ENCODE measurements around the gene TSHR. TPM values are rescaled to one million over a fixed set of nuclear protein-coding genes. Genes with fewer than 3 reads are reported as not detected.

The TSHR gene
- total RNA-seq, 2 experiments from 2014 or later, result 4.9 to 40.0 TPM

GRCh38 chr14:80941241-80942185, 13.9 kb upstream of the TSHR start, which contains the start of gene CEP128:
Gene CEP128 (minus strand): TSS chr14:80941738.
- TF ChIP-seq CTCF (conservative IDR thresholded peaks at IDR 0.05; ENCODE audit: low read length), result no peak
- no peak for TF ChIP-seq EZH2phosphoT487 (IDR thresholded peaks at IDR 0.05; ENCODE audit: borderline replicate concordance, low read depth, low read length)
- ChIA-PET CTCF (ENCODE audit: unreplicated experiment) (interaction anchor here (0.7 to 1.0 kb wide), 2 partner anchors 9 to 45 kb away, joined by 3 to 5 read pairs; no protein-coding TSS in a partner anchor), POLR2A (interaction anchor here (0.7 to 4.4 kb wide), 15 partner anchors 9 to 98 kb away, joined by 3 to 67 read pairs (median 4); partner anchors contain the start of gene TSHR)
- peak; percentile 97 for DNase-seq (ENCODE audit: low spot score)
- peaks cover 30% of the 10 kb centered on the region for H3K4me1 ChIP-seq (ENCODE audit: insufficient read depth, low read length, poor library complexity, severe bottlenecking)
- no peaks in the 10 kb centered on the region for H3K9me3 ChIP-seq (ENCODE audit: low read length)
- peak within 1 kb of the TSS; percentile 98 for H3K4me2 ChIP-seq (ENCODE audit: low read length)
- peak within 1 kb of the TSS; percentile 91 for H3K4me3 ChIP-seq (ENCODE audit: low read depth, low read length, poor library complexity, severe bottlenecking)
- no TSS peak for BruUV-seq (replicated peaks)
- peak within 1 kb of the TSS; percentile 68 for H3K27ac ChIP-seq (ENCODE audit: low read depth, low read length, poor library complexity, severe bottlenecking)
- peak within 1 kb of the TSS; percentile 87 for H2AFZ ChIP-seq (ENCODE audit: low read length)
- H3K36me3 ChIP-seq (ENCODE audit: insufficient read depth, low read length), result peaks cover 44% of the 10 kb centered on the region
- H3K79me2 ChIP-seq (ENCODE audit: insufficient read depth, low read depth, low read length), result peaks cover 55% of the 10 kb centered on the region
- no peaks in the 10 kb centered on the region for H3K9me2 ChIP-seq (ENCODE audit: insufficient read depth, low read length)
- no peaks in the 10 kb centered on the region for H4K20me1 ChIP-seq (ENCODE audit: insufficient read depth, low read length)
- intact Hi-C loops (cut with micrococcal nuclease; ENCODE audit: unreplicated experiment), result loop anchor here (1.0 to 5.0 kb wide), 2 partner anchors 10 to 276 kb away; no protein-coding TSS in a partner anchor

GRCh38 chr14:80942191-80942600, 13.2 kb upstream of the TSHR start:
- peak overlapping the region; percentile 91 for H3K4me3 ChIP-seq (ENCODE audit: low read depth, low read length, poor library complexity, severe bottlenecking)
- no peaks in the 10 kb centered on the region for H3K9me3 ChIP-seq (ENCODE audit: low read length)
- H3K79me2 ChIP-seq (ENCODE audit: insufficient read depth, low read depth, low read length), result peaks cover 48% of the 10 kb centered on the region
- TSS peak; percentile 95 for BruUV-seq (replicated peaks)
- H2AFZ ChIP-seq (ENCODE audit: low read length), result peak overlapping the region; percentile 87
- peaks cover 34% of the 10 kb centered on the region for H3K4me1 ChIP-seq (ENCODE audit: insufficient read depth, low read length, poor library complexity, severe bottlenecking)
- intact Hi-C loops (cut with micrococcal nuclease; ENCODE audit: unreplicated experiment), result loop anchor here (5.0 kb wide), 1 partner anchor 275 kb away; no protein-coding TSS in a partner anchor
- H3K36me3 ChIP-seq (ENCODE audit: insufficient read depth, low read length), result peaks cover 44% of the 10 kb centered on the region
- no peaks in the 10 kb centered on the region for H4K20me1 ChIP-seq (ENCODE audit: insufficient read depth, low read length)
- POLR2A ChIA-PET, result interaction anchor here (0.7 to 4.4 kb wide), 12 partner anchors 10 to 279 kb away, joined by 3 to 67 read pairs (median 4); partner anchors contain the start of genes GTF2A1 and TSHR
- H3K27ac ChIP-seq (ENCODE audit: low read depth, low read length, poor library complexity, severe bottlenecking), result peak overlapping the region; percentile 68
- peak; percentile 51 for DNase-seq (ENCODE audit: low spot score)
- TF ChIP-seq EZH2phosphoT487 (IDR thresholded peaks at IDR 0.05; ENCODE audit: borderline replicate concordance, low read depth, low read length) (no peak), CTCF (conservative IDR thresholded peaks at IDR 0.05; ENCODE audit: low read length) (no peak)
- peak overlapping the region; percentile 93 for H3K4me2 ChIP-seq (ENCODE audit: low read length)
- CTCF ChIA-PET (ENCODE audit: unreplicated experiment), result no interaction called here
- no peaks in the 10 kb centered on the region for H3K9me2 ChIP-seq (ENCODE audit: insufficient read depth, low read length)

All from OCI-LY7 (cell line).